GM23338 (cell line): Measurements from ENCODE around the gene LTB4R. TPM values are rescaled to one million over a fixed set of nuclear protein-coding genes. Genes with fewer than 3 reads are reported as not detected.
A peak's percentile ranks its signal among the peaks of the same experiment; 100 is the strongest.

Experiments
- ATAC-seq: fragments of 200-7000 bp; cut with Tn5 transposase; 3 replicates; pipeline ENCODE4 v1.9.1; 2020
- DNase-seq: peaks from one replicate; pipeline ENCODE4 v3.0.0-alpha.2; 2015; ENCODE audit warnings: low spot score
- H2AFZ ChIP-seq: fragments of 200-600 bp; sonication (generic); 2 replicates; pipeline ENCODE4 v1.8.0; 2016; ENCODE audit warnings: antibody characterized with exemption, mild to moderate bottlenecking, moderate library complexity
- H3F3A ChIP-seq: fragments of 200-600 bp; sonication (generic); replicated peaks from 2 replicates; pipeline ENCODE4 v1.8.0; 2017; ENCODE audit warnings: antibody characterized with exemption, mixed run types, low read depth
- H3K27ac ChIP-seq: fragments of 200-600 bp; sonication (generic); 2 replicates; pipeline ENCODE4 v1.6.1; 2016; ENCODE audit warnings: low read depth
- H3K27me3 ChIP-seq: fragments of 200-600 bp; sonication (generic); 2 replicates; pipeline ENCODE4 v1.8.0; 2016; ENCODE audit warnings: mild to moderate bottlenecking, mixed run types, moderate library complexity; ENCODE audit not compliant: insufficient read depth
- H3K36me3 ChIP-seq: fragments of 200-600 bp; sonication (generic); 2 replicates; pipeline ENCODE4 v1.8.0; 2016; ENCODE audit warnings: mild to moderate bottlenecking; ENCODE audit not compliant: insufficient read depth
- H3K4me1 ChIP-seq: fragments of 200-600 bp; sonication (generic); 2 replicates; pipeline ENCODE4 v1.8.0; 2016; ENCODE audit warnings: mild to moderate bottlenecking, moderate library complexity; ENCODE audit not compliant: insufficient read depth
- H3K4me2 ChIP-seq: fragments of 200-600 bp; sonication (generic); 2 replicates; pipeline ENCODE4 v1.7.1; 2017; ENCODE audit warnings: mixed run types
- H3K4me3 ChIP-seq: fragments of 200-600 bp; sonication (generic); 2 replicates; pipeline ENCODE4 v1.6.1; 2016; ENCODE audit warnings: mixed run types
- H3K79me2 ChIP-seq: fragments of 200-600 bp; sonication (generic); replicated peaks from 2 replicates; pipeline ENCODE4 v1.8.0; 2017; ENCODE audit warnings: mild to moderate bottlenecking; ENCODE audit not compliant: insufficient read depth
- H3K9me2 ChIP-seq: fragments of 200-600 bp; sonication (generic); 2 replicates; pipeline ENCODE4 v1.8.0; 2017; ENCODE audit not compliant: insufficient read depth
- H4K20me1 ChIP-seq: fragments of 200-600 bp; sonication (generic); replicated peaks from 2 replicates; pipeline ENCODE4 v1.8.0; 2017; ENCODE audit warnings: mild to moderate bottlenecking; ENCODE audit not compliant: insufficient read depth
- H3K27ac Mint-ChIP-seq: 2 replicates; pipeline ENCODE4 v1.8.0; 2020; ENCODE audit warnings: inconsistent platforms, mild to moderate bottlenecking, moderate library complexity, mixed read lengths
- H3K27me3 Mint-ChIP-seq: 3 replicates; pipeline ENCODE4 v1.8.0; 2022; ENCODE audit warnings: low read depth, mild to moderate bottlenecking, moderate library complexity, mixed read lengths, inconsistent platforms; ENCODE audit not compliant: insufficient read depth, poor library complexity
- H3K36me3 Mint-ChIP-seq: 3 replicates; pipeline ENCODE4 v1.8.0; 2021; ENCODE audit warnings: low read depth, mild to moderate bottlenecking, inconsistent platforms, moderate library complexity, mixed read lengths
- H3K4me1 Mint-ChIP-seq: 3 replicates; pipeline ENCODE4 v1.8.0; 2020; ENCODE audit warnings: mild to moderate bottlenecking, inconsistent platforms, mixed read lengths
- H3K4me3 Mint-ChIP-seq: 3 replicates; pipeline ENCODE4 v1.8.0; 2021; ENCODE audit warnings: moderate library complexity, mild to moderate bottlenecking, inconsistent platforms, mixed read lengths
- H3K9me3 Mint-ChIP-seq: 3 replicates; pipeline ENCODE4 v1.8.0; 2020; ENCODE audit warnings: moderate library complexity, mild to moderate bottlenecking, inconsistent platforms, mixed read lengths
- EZH2 ChIP-seq: fragments of 200-600 bp; sonication (generic); IDR thresholded peaks from one replicate; pipeline ENCODE4 v1.8.0; 2017; ENCODE audit warnings: antibody characterized with exemption, mild to moderate bottlenecking, low read depth; ENCODE audit not compliant: unreplicated experiment
- EZH2phosphoT487 ChIP-seq: fragments of 200-600 bp; sonication (generic); IDR thresholded peaks from one replicate; pipeline ENCODE4 v1.8.1; 2018; ENCODE audit warnings: antibody characterized with exemption; ENCODE audit not compliant: unreplicated experiment
- JUNB ChIP-seq: IDR thresholded peaks from one replicate; pipeline ENCODE4 v1.6.1; 2016; ENCODE audit warnings: antibody characterized with exemption; ENCODE audit not compliant: unreplicated experiment
- NANOG ChIP-seq: IDR thresholded peaks from 2 replicates; pipeline ENCODE4 v1.6.1; 2016; ENCODE audit warnings: antibody characterized with exemption, borderline replicate concordance
- STAT1 ChIP-seq: IDR thresholded peaks from one replicate; pipeline ENCODE4 v1.6.1; 2016; ENCODE audit warnings: antibody characterized with exemption; ENCODE audit not compliant: unreplicated experiment
- polyA plus RNA-seq: library from polyadenylated mRNA; unstranded; fragments of >200 nt; fragmentation: Nextera tagmentation; extraction: Ambion mirVana; gene quantifications from 2 replicates; pipeline ENCODE4 v1.2.1, GENCODE V29; 2016
- total RNA-seq: library from RNA; depleted of rRNA; stranded (reverse); fragments of >200 nt; shearing (Covaris generic); gene quantifications from 2 replicates; pipeline ENCODE4 v1.2.3, GENCODE V29; 2014
- TF ChIP-seq, protein P1 (sequence below): IDR thresholded peaks from one replicate; pipeline ENCODE4 v1.6.1; 2018; ENCODE audit warnings: antibody characterized with exemption; ENCODE audit not compliant: unreplicated experiment
- TF ChIP-seq, protein P2 (sequence below): IDR thresholded peaks from 2 replicates; pipeline ENCODE4 v1.6.1; 2016; ENCODE audit warnings: antibody characterized with exemption
- TF ChIP-seq, protein P3 (sequence below), 2 experiments: fragments of 200-600 bp in 1 of 2; sonication (generic) in 1 of 2; conservative IDR thresholded peaks; 2 replicates each; pipeline versions ENCODE4 v1.5.1 to v1.6.1; 2016 to 2017; ENCODE audit warnings: antibody characterized with exemption in 2 of 2, low read depth in 2 of 2, mild to moderate bottlenecking in 2 of 2, moderate library complexity in 1 of 2

Gene LTB4R
- total and polyA plus RNA-seq, 2 experiments from 2014 or later: 2.1 to 4.7 TPM

DNA sequence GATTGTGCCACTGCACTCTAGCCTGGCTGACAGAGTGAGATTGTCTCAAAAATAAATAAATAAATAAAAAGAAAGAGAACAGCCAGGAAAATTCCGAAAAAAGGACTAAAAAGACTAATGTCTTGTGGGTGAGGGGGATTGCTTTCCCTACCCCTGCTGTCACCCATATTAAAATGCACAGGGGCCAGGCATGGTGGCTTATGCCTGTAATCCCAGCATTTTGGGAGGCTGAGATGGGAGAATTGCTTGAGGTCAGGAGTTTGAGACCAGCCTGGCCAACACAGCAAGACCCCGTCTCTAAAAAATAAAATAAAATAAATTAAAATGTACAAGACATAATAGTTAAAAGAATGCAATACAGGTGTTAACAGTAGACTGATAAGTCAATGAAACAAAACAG is 17.8 kb upstream of the LTB4R start:
- Histone ChIP-seq H3K79me2 (no peaks in the 10 kb centered on the region; the same call in 1 of the 2 replicates), H2AFZ (no peak overlapping the region), H3K27ac (no peak overlapping the region), H4K20me1 (peaks cover 5% of the 10 kb centered on the region; the same call in 1 of the 2 replicates), H3K4me3 (no peak overlapping the region), H3K36me3 (no peaks in the 10 kb centered on the region; the same call in 1 of the 2 replicates), H3K4me1 (peaks cover 1% of the 10 kb centered on the region; the same call in 1 of the 2 replicates), H3K9me2 (no peaks in the 10 kb centered on the region), H3K27me3 (no peaks in the 10 kb centered on the region), H3F3A (peaks cover 7% of the 10 kb centered on the region; the same call in 1 of the 2 replicates), H3K4me2 (no peak overlapping the region)
- Mint-ChIP-seq H3K27me3 (peaks cover 3% of the 10 kb centered on the region), H3K36me3 (peaks cover 5% of the 10 kb centered on the region; the same call in 2 of the 3 replicates), H3K4me1 (peaks cover 8% of the 10 kb centered on the region), H3K4me3 (no peak overlapping the region), H3K27ac (no peak overlapping the region), H3K9me3 (no peaks in the 10 kb centered on the region)
- TF ChIP-seq EZH2phosphoT487 (no peak), JUNB (no peak), STAT1 (no peak), EZH2 (no peak)
- TF ChIP-seq, protein P1, sequence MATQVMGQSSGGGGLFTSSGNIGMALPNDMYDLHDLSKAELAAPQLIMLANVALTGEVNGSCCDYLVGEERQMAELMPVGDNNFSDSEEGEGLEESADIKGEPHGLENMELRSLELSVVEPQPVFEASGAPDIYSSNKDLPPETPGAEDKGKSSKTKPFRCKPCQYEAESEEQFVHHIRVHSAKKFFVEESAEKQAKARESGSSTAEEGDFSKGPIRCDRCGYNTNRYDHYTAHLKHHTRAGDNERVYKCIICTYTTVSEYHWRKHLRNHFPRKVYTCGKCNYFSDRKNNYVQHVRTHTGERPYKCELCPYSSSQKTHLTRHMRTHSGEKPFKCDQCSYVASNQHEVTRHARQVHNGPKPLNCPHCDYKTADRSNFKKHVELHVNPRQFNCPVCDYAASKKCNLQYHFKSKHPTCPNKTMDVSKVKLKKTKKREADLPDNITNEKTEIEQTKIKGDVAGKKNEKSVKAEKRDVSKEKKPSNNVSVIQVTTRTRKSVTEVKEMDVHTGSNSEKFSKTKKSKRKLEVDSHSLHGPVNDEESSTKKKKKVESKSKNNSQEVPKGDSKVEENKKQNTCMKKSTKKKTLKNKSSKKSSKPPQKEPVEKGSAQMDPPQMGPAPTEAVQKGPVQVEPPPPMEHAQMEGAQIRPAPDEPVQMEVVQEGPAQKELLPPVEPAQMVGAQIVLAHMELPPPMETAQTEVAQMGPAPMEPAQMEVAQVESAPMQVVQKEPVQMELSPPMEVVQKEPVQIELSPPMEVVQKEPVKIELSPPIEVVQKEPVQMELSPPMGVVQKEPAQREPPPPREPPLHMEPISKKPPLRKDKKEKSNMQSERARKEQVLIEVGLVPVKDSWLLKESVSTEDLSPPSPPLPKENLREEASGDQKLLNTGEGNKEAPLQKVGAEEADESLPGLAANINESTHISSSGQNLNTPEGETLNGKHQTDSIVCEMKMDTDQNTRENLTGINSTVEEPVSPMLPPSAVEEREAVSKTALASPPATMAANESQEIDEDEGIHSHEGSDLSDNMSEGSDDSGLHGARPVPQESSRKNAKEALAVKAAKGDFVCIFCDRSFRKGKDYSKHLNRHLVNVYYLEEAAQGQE: no peak
- TF ChIP-seq, protein P2, sequence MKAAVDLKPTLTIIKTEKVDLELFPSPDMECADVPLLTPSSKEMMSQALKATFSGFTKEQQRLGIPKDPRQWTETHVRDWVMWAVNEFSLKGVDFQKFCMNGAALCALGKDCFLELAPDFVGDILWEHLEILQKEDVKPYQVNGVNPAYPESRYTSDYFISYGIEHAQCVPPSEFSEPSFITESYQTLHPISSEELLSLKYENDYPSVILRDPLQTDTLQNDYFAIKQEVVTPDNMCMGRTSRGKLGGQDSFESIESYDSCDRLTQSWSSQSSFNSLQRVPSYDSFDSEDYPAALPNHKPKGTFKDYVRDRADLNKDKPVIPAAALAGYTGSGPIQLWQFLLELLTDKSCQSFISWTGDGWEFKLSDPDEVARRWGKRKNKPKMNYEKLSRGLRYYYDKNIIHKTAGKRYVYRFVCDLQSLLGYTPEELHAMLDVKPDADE: no peak
- DNase-seq (no peak), ATAC-seq (no peak)

DNA sequence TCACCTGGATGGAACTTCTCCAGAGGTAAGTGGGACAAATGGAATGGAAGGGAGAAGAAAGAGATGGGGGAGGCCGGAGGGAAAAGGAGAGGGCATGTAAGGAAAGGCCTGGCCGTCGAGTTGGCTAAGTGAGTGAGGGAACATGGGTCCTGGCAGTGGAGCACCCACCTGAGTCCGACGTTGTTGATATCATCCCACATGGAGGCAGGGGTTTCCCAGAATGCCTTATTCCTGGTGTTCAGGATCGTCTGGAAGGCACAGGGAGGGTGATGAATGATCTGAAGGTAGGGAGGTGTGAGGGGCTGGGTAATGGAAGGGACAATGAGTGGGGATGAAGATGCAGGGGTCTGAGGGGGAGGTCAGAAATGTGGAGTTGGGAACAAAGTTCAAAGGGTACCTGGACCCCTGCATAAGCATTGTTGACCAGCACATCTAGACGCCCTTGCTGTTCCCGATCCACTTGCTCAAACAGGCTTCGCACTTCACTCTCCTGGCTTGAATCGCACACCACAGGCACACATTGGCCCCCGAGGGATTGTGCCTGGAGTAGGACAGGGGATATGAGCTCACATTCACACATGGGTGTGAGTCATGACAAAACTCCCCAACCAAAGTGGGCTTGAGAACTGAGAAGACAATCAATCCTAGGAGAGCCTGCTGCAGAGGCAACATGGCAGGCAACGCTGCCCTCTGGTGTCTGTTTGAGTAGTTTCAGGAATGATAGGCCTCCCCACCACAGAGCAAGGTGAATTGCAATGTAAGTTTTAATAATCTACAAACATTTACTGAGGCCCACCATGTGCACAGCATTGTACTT is 14.8 kb upstream of the LTB4R start:
- Histone ChIP-seq H2AFZ (no peak overlapping the region), H3F3A (peaks cover 7% of the 10 kb centered on the region), H3K9me2 (no peaks in the 10 kb centered on the region), H3K36me3 (no peaks in the 10 kb centered on the region; the same call in 1 of the 2 replicates), H3K27me3 (no peaks in the 10 kb centered on the region), H3K27ac (no peak overlapping the region), H3K4me3 (no peak overlapping the region), H3K4me1 (peaks cover 16% of the 10 kb centered on the region; the same call in 1 of the 2 replicates), H3K4me2 (no peak overlapping the region), H3K79me2 (peaks cover 13% of the 10 kb centered on the region), H4K20me1 (peaks cover 12% of the 10 kb centered on the region; the same call in 1 of the 2 replicates)
- Mint-ChIP-seq H3K27ac (peak overlapping the region; percentile 26; the same call in 1 of the 2 replicates), H3K9me3 (peaks cover 2% of the 10 kb centered on the region; the same call in 1 of the 3 replicates), H3K36me3 (peaks cover 9% of the 10 kb centered on the region; the same call in 2 of the 3 replicates), H3K4me1 (peaks cover 21% of the 10 kb centered on the region), H3K27me3 (peaks cover 13% of the 10 kb centered on the region), H3K4me3 (no peak overlapping the region; the same call in 2 of the 3 replicates)
- DNase-seq (peak; percentile 84), ATAC-seq (peak; percentile 63)
- TF ChIP-seq NANOG: no peak
- TF ChIP-seq, protein P3, sequence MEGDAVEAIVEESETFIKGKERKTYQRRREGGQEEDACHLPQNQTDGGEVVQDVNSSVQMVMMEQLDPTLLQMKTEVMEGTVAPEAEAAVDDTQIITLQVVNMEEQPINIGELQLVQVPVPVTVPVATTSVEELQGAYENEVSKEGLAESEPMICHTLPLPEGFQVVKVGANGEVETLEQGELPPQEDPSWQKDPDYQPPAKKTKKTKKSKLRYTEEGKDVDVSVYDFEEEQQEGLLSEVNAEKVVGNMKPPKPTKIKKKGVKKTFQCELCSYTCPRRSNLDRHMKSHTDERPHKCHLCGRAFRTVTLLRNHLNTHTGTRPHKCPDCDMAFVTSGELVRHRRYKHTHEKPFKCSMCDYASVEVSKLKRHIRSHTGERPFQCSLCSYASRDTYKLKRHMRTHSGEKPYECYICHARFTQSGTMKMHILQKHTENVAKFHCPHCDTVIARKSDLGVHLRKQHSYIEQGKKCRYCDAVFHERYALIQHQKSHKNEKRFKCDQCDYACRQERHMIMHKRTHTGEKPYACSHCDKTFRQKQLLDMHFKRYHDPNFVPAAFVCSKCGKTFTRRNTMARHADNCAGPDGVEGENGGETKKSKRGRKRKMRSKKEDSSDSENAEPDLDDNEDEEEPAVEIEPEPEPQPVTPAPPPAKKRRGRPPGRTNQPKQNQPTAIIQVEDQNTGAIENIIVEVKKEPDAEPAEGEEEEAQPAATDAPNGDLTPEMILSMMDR (conservative IDR thresholded peaks at IDR 0.05; ENCODE audit: low read depth in 2 of 2): peak; percentile 79 to 86
